Endothelial cell of umbilical vein (primary cell): ENCODE data around the gene ARMC3. TPM values are rescaled to one million over a fixed set of nuclear protein-coding genes. Genes with fewer than 3 reads are reported as not detected.

Experiments used
- BruUV-seq: library from RNA; stranded (reverse); fragments of 400-500 nt; replicated peaks from 2 replicates; lab custom pipeline; 2021; lab: Mats Ljungman, UMichigan
- CTCF ChIA-PET: fragments of 300-600, 350-600 bp; sonication (Branson Sonifier 250); formaldehyde crosslinking; loops from one replicate; lab custom pipeline; 2021; ENCODE audit warnings: antibody characterized with exemption, inconsistent platforms; lab: Charles Lee
- POLR2A ChIA-PET: fragments of 300-600, 350-600 bp; sonication (Branson Sonifier 250); formaldehyde crosslinking; loops from one replicate; lab custom pipeline; 2021; ENCODE audit warnings: antibody characterized with exemption, inconsistent platforms; lab: Charles Lee
- DNase-seq: peaks from one replicate; pipeline ENCODE4 v3.0.0-alpha.2; 2011; ENCODE audit warnings: low read depth, low spot score
- FAIRE-seq: peaks from 2 replicates; lab custom pipeline; 2011; peaks lifted over from hg19 to GRCh38; lab: Jason Lieb, UNC
- H2AFZ ChIP-seq: 2 replicates; pipeline ENCODE4 v1.6.0; 2012; ENCODE audit warnings: low read depth, low read length, control low read depth, inconsistent platforms
- H3K27ac ChIP-seq: 2 replicates; pipeline ENCODE4 v1.5.1; 2011; ENCODE audit warnings: low read depth, mild to moderate bottlenecking, control low read depth, low read length, moderate library complexity; ENCODE audit not compliant: insufficient read depth
- H3K27me3 ChIP-seq, 2 experiments: 2 replicates each; pipeline versions ENCODE4 v1.6.0 to v1.6.1; 2011; ENCODE audit warnings: low read length in 2 of 2, mixed read lengths in 1 of 2; ENCODE audit not compliant: control insufficient read depth in 2 of 2, insufficient read depth in 2 of 2
- H3K36me3 ChIP-seq, 2 experiments: 2 replicates in 1 of 2; 3 replicates in 1 of 2; pipeline ENCODE4 v1.5.1; 2011; ENCODE audit warnings: low read length in 2 of 2, mild to moderate bottlenecking in 1 of 2, moderate library complexity in 1 of 2; ENCODE audit not compliant: control insufficient read depth in 2 of 2, insufficient read depth in 2 of 2; ENCODE audit errors: extremely low read depth in 1 of 2
- H3K4me1 ChIP-seq: 3 replicates; pipeline ENCODE4 v1.5.1; 2011; ENCODE audit warnings: mild to moderate bottlenecking, low read length; ENCODE audit not compliant: control insufficient read depth, insufficient read depth; ENCODE audit errors: extremely low read depth
- H3K4me2 ChIP-seq: 2 replicates; pipeline ENCODE4 v1.6.1; 2011; ENCODE audit warnings: low read length, control low read depth, mixed read lengths; ENCODE audit not compliant: insufficient read depth
- H3K4me3 ChIP-seq, 3 experiments: fragments of 200-600 bp in 1 of 3; sonication (generic), shearing (Covaris generic) in 1 of 3; replicated peaks in 1 of 3; 2 replicates each; pipeline ENCODE4 v1.5.1; 2011 to 2016; ENCODE audit warnings: control low read depth in 3 of 3, low read length in 3 of 3, mild to moderate bottlenecking in 2 of 3, inconsistent platforms in 1 of 3, low read depth in 1 of 3, moderate library complexity in 1 of 3; ENCODE audit not compliant: insufficient read depth in 1 of 3
- H3K79me2 ChIP-seq: 2 replicates; pipeline ENCODE4 v1.6.0; 2012; ENCODE audit warnings: low read length, inconsistent platforms; ENCODE audit not compliant: control insufficient read depth, insufficient read depth
- H3K9ac ChIP-seq: replicated peaks from 2 replicates; pipeline ENCODE3; 2011; ENCODE audit warnings: low read length, control low read depth; ENCODE audit not compliant: insufficient read depth; ENCODE audit errors: extremely low read depth
- H3K9me1 ChIP-seq: replicated peaks from 3 replicates; pipeline ENCODE4 v1.6.0; 2011; ENCODE audit warnings: mild to moderate bottlenecking, low read length; ENCODE audit not compliant: control insufficient read depth, insufficient read depth; ENCODE audit errors: extremely low read depth
- H3K9me3 ChIP-seq: replicated peaks from 2 replicates; pipeline ENCODE4 v1.5.1; 2012; ENCODE audit warnings: low read length, inconsistent platforms; ENCODE audit not compliant: control insufficient read depth, insufficient read depth
- H4K20me1 ChIP-seq: replicated peaks from 2 replicates; pipeline ENCODE3; 2011; ENCODE audit warnings: mild to moderate bottlenecking, low read length; ENCODE audit not compliant: control insufficient read depth, insufficient read depth; ENCODE audit errors: extremely low read depth
- CTCF ChIP-seq, 2 donors: IDR thresholded peaks; 1 replicate in 1 of 2; 2 replicates in 1 of 2; pipeline ENCODE4 v1.5.1; 2011; ENCODE audit warnings: low read length in 2 of 2, mild to moderate bottlenecking in 2 of 2, moderate library complexity in 2 of 2, control low read depth in 1 of 2, inconsistent platforms in 1 of 2, low read depth in 1 of 2; ENCODE audit not compliant: insufficient read depth in 1 of 2; ENCODE audit errors: extremely low read depth in 1 of 2
- FOS ChIP-seq: IDR thresholded peaks from 2 replicates; pipeline ENCODE4 v1.6.1; 2011; ENCODE audit warnings: mild to moderate bottlenecking, low read length, moderate library complexity, borderline replicate concordance; ENCODE audit not compliant: insufficient read depth
- JUN ChIP-seq: IDR thresholded peaks from 2 replicates; pipeline ENCODE4 v1.6.1; 2011; ENCODE audit warnings: borderline replicate concordance, low read depth; ENCODE audit not compliant: insufficient read length, insufficient read depth
- MAX ChIP-seq: IDR thresholded peaks from 2 replicates; pipeline ENCODE4 v1.6.1; 2011; ENCODE audit not compliant: insufficient read depth, insufficient read length
- MYC ChIP-seq: IDR thresholded peaks from one replicate; pipeline ENCODE4 v1.6.1; 2011; ENCODE audit warnings: mild to moderate bottlenecking, low read depth, low read length
- dilution Hi-C: fragments of 300-500 bp; cut with MboI; formaldehyde crosslinking; loops from one replicate; pipeline ENCODE4 v1.15.0; 2019; ENCODE audit warnings: low sequenced_read_pairs; ENCODE audit not compliant: extremely low pct_ligation_motif_present
- intact Hi-C: fragments of 100-400 bp; cut with micrococcal nuclease; formaldehyde crosslinking; loops from one replicate; pipeline ENCODE4 v1.10.0; 2022
- polyA plus RNA-seq, 4 experiments: library from polyadenylated mRNA; depleted of rRNA in 3 of 4; stranded (reverse) in 3 of 4; unstranded in 1 of 4; fragments of >200 nt; gene quantifications; 2 replicates each; pipeline versions ENCODE4 v1.2.1 to v1.2.3, GENCODE V29; 2011 to 2012; ENCODE audit warnings: missing spikeins in 1 of 4
- total RNA-seq: library from RNA; stranded (reverse); gene quantifications from 2 replicates; pipeline ENCODE4 v1.2.3, GENCODE V29; 2021

The ARMC3 gene
- total and polyA plus RNA-seq, 2 donors (not counting 3 experiments of a cell fraction or from before 2014, with no cell fraction given), result not detected

- FAIRE-seq, result no peak
- intact Hi-C loops, result loop anchor here (10.0 kb wide), 1 partner anchor 172 kb away; no protein-coding TSS in a partner anchor
These were observed 48.7 kb downstream of the ARMC3 start for GRCh38 chr10:22976534-22976933.

More at GRCh38 chr10:22976534-22976933, 48.7 kb downstream of the ARMC3 start:
- no peak overlapping the region for H3K27ac ChIP-seq
- H4K20me1 ChIP-seq, result no peaks in the 10 kb centered on the region
- peaks cover 6 to 32% of the 10 kb centered on the region in 2 experiments for H3K27me3 ChIP-seq
- TF ChIP-seq CTCF (IDR thresholded peaks at IDR 0.05; ENCODE audit: extremely low read depth in 1 of 2, insufficient read depth in 1 of 2, low read depth in 1 of 2, low read length in 2 of 2) (no peak), MAX (no peak), MYC (no peak), FOS (no peak), JUN (no peak)
- no peak overlapping the region for H3K4me2 ChIP-seq
- H3K9ac ChIP-seq, result no peak overlapping the region
- ChIA-PET POLR2A (no interaction called here), CTCF (interaction anchor here (1.7 kb wide), 1 partner anchor 402 kb away, joined by 4 read pairs; no protein-coding TSS in a partner anchor)
- H3K36me3 ChIP-seq, result no peaks in the 10 kb centered on the region
- dilution Hi-C loops, result no loop called here
- no peak for DNase-seq
- H3K9me3 ChIP-seq, result no peaks in the 10 kb centered on the region
- no peak overlapping the region for H2AFZ ChIP-seq
- no peaks in the 10 kb centered on the region for H3K79me2 ChIP-seq
- no peaks in the 10 kb centered on the region for H3K9me1 ChIP-seq
- no peaks in the 10 kb centered on the region for H3K4me1 ChIP-seq
- no TSS peak for BruUV-seq
- H3K4me3 ChIP-seq, result no peak overlapping the region
